Liver (tissue), 9 donors: ENCODE results near the gene FBXO28. TPM values are rescaled to one million over a fixed set of nuclear protein-coding genes. Genes with fewer than 3 reads are reported as not detected.

Experiments
- DNase-seq: peaks from one replicate; pipeline ENCODE4 v3.0.0-alpha.2; 2017; ENCODE audit warnings: low spot score
- H3K27ac ChIP-seq, 2 donors: one replicate each; pipeline ENCODE4 v1.7.0; 2013; ENCODE audit warnings: inconsistent platforms in 2 of 2, low read length in 2 of 2, control low read depth in 1 of 2, low read depth in 1 of 2, mild to moderate bottlenecking in 1 of 2
- H3K27me3 ChIP-seq, 4 donors: one replicate each; pipeline versions ENCODE4 v1.6.1 to v1.7.0; 2013; ENCODE audit warnings: low read length in 3 of 4, inconsistent platforms in 1 of 4, mild to moderate bottlenecking in 1 of 4, moderate library complexity in 1 of 4; ENCODE audit not compliant: control insufficient read depth in 4 of 4, insufficient read depth in 4 of 4
- H3K36me3 ChIP-seq, 4 donors: one replicate each; pipeline versions ENCODE4 v1.6.1 to v1.7.0; 2013; ENCODE audit warnings: low read length in 3 of 4, mild to moderate bottlenecking in 3 of 4, low read depth in 1 of 4, moderate library complexity in 1 of 4; ENCODE audit not compliant: control insufficient read depth in 4 of 4, insufficient read depth in 3 of 4
- H3K4me1 ChIP-seq, 4 donors: one replicate each; pipeline versions ENCODE4 v1.6.1 to v1.7.0; 2013; ENCODE audit warnings: low read length in 3 of 4, mild to moderate bottlenecking in 3 of 4, moderate library complexity in 1 of 4; ENCODE audit not compliant: control insufficient read depth in 4 of 4, insufficient read depth in 4 of 4
- H3K4me3 ChIP-seq, 3 donors: one replicate each; pipeline versions ENCODE4 v1.6.1 to v1.7.0; 2013; ENCODE audit warnings: low read length in 3 of 3, control low read depth in 1 of 3, low read depth in 1 of 3, mild to moderate bottlenecking in 1 of 3
- H3K9ac ChIP-seq, 2 donors: one replicate each; pipeline ENCODE4 v1.7.0; 2013; ENCODE audit warnings: low read length in 2 of 2, mild to moderate bottlenecking in 2 of 2, moderate library complexity in 2 of 2, control low read depth in 1 of 2, low read depth in 1 of 2
- H3K9me3 ChIP-seq, 4 donors: one replicate each; pipeline versions ENCODE4 v1.6.1 to v1.7.0; 2013; ENCODE audit warnings: low read length in 3 of 4; ENCODE audit not compliant: control insufficient read depth in 4 of 4
- ATF3 ChIP-seq: IDR thresholded peaks from 2 replicates; pipeline ENCODE4 v1.6.1; 2016; ENCODE audit warnings: antibody characterized with exemption
- CTCF ChIP-seq: fragments of 150-350 bp; IDR thresholded peaks from 2 replicates; pipeline ENCODE4 v1.5.1; 2017; ENCODE audit warnings: improper control_type of control experiment, low read depth, low read length; ENCODE audit not compliant: missing input control
- FOXA1 ChIP-seq: IDR thresholded peaks from 2 replicates; pipeline ENCODE4 v1.6.1; 2016; ENCODE audit warnings: antibody characterized with exemption
- FOXA2 ChIP-seq: IDR thresholded peaks from 2 replicates; pipeline ENCODE4 v1.6.1; 2016; ENCODE audit warnings: antibody characterized with exemption
- GABPA ChIP-seq, 2 donors: IDR thresholded peaks in 1 of 2; conservative IDR thresholded peaks in 1 of 2; 2 replicates each; pipeline ENCODE4 v1.6.1; 2016; ENCODE audit warnings: antibody characterized with exemption in 2 of 2, mild to moderate bottlenecking in 1 of 2, moderate library complexity in 1 of 2
- HNF4A ChIP-seq, 2 donors: conservative IDR thresholded peaks; 2 replicates each; pipeline ENCODE4 v1.6.1; 2016; ENCODE audit warnings: antibody characterized with exemption in 2 of 2, mild to moderate bottlenecking in 2 of 2
- HNF4G ChIP-seq: IDR thresholded peaks from 2 replicates; pipeline ENCODE4 v1.6.1; 2016; ENCODE audit warnings: antibody characterized with exemption
- JUND ChIP-seq, 2 donors: IDR thresholded peaks; 2 replicates each; pipeline ENCODE4 v1.6.1; 2016; ENCODE audit warnings: antibody characterized with exemption in 2 of 2
- MAX ChIP-seq: IDR thresholded peaks from 2 replicates; pipeline ENCODE4 v1.6.1; 2016; ENCODE audit warnings: antibody characterized with exemption
- NR2F2 ChIP-seq: IDR thresholded peaks from 2 replicates; pipeline ENCODE4 v1.6.1; 2016; ENCODE audit warnings: antibody characterized with exemption
- RAD21 ChIP-seq, 2 donors: IDR thresholded peaks; 2 replicates each; pipeline ENCODE4 v1.6.1; 2016; ENCODE audit warnings: antibody characterized with exemption in 2 of 2, mild to moderate bottlenecking in 2 of 2
- REST ChIP-seq: IDR thresholded peaks from 2 replicates; pipeline ENCODE4 v1.6.1; 2016; ENCODE audit warnings: antibody characterized with exemption, mild to moderate bottlenecking
- RXRA ChIP-seq, 2 donors: IDR thresholded peaks; 2 replicates each; pipeline ENCODE4 v1.6.1; 2017 to 2018; ENCODE audit warnings: antibody characterized with exemption in 2 of 2, mild to moderate bottlenecking in 1 of 2
- SP1 ChIP-seq: IDR thresholded peaks from 2 replicates; pipeline ENCODE4 v1.6.1; 2018; ENCODE audit warnings: antibody characterized with exemption, mild to moderate bottlenecking
- TAF1 ChIP-seq: conservative IDR thresholded peaks from 2 replicates; pipeline ENCODE4 v1.6.1; 2016; ENCODE audit warnings: antibody characterized with exemption, mild to moderate bottlenecking
- YY1 ChIP-seq: IDR thresholded peaks from 2 replicates; pipeline ENCODE4 v1.6.1; 2016; ENCODE audit warnings: antibody characterized with exemption, mild to moderate bottlenecking
- ZBTB33 ChIP-seq: IDR thresholded peaks from 2 replicates; pipeline ENCODE4 v1.6.1; 2016; ENCODE audit warnings: antibody characterized with exemption
- WGBS: extraction: QIAGEN DNeasy Blood & Tissue Kit; methylation state at CpG from one replicate; pipeline ENCODE4 v1.1.7; 2013; 5-methylcytosine and 5-hydroxymethylcytosine counted together
- polyA plus RNA-seq, 2 donors: library from polyadenylated mRNA; stranded (reverse) in 1 of 2; unstranded in 1 of 2; fragments of 200-250 nt in 1 of 2; fragments of >200 nt in 1 of 2; fragmentation: Nextera tagmentation in 1 of 2; extraction: Ambion mirVana in 1 of 2; gene quantifications; one replicate each; pipeline versions ENCODE4 v1.2.1 to v1.2.3, GENCODE V29; 2013 to 2015
- total RNA-seq, 2 donors: library from RNA; depleted of rRNA; stranded (reverse); fragments of >200 nt; gene quantifications; one replicate each; pipeline ENCODE4 v1.2.3, GENCODE V29; 2014
- donor health status: healthy.
- donor health status: healthy.
- donor health status: healthy.
- donor health status: healthy.
- donor health status: healthy.

The FBXO28 gene
- total and polyA plus RNA-seq, 4 donors = 6.7 to 23.1 (median 13.1) TPM

- no peak overlapping the region for H3K27ac ChIP-seq
- no peak overlapping the region for H3K9ac ChIP-seq
- no peaks in the 10 kb centered on the region for H3K36me3 ChIP-seq
- no peak for DNase-seq
- no peaks in the 10 kb centered on the region for H3K27me3 ChIP-seq
- H3K9me3 ChIP-seq = no peaks in the 10 kb centered on the region
- TF ChIP-seq NR2F2 (peak; percentile 35), FOXA1 (no peak), RXRA (IDR thresholded peaks at IDR 0.05) (no peak)
- H3K4me1 ChIP-seq = no peaks in the 10 kb centered on the region
- H3K4me3 ChIP-seq = no peak overlapping the region
- WGBS = 47% methylated on average over 2 of the region's 2 CpGs
These were observed 48.5 kb upstream of the FBXO28 start for GRCh38 chr1:224065455-224065854.

GRCh38 chr1:224067207-224067606 lies 46.7 kb upstream of the FBXO28 start:
- Histone ChIP-seq H3K9ac (no peak overlapping the region), H3K4me1 (no peaks in the 10 kb centered on the region), H3K36me3 (no peaks in the 10 kb centered on the region), H3K27me3 (no peaks in the 10 kb centered on the region), H3K9me3 (no peaks in the 10 kb centered on the region), H3K4me3 (no peak overlapping the region), H3K27ac (no peak overlapping the region)
- TF ChIP-seq SP1 = no peak
- no peak for TF ChIP-seq YY1
- TF ChIP-seq MAX = no peak
- TF ChIP-seq ZBTB33 = no peak
- no peak for TF ChIP-seq HNF4G
- no peak for TF ChIP-seq FOXA1
- no peak for TF ChIP-seq HNF4A (conservative IDR thresholded peaks at IDR 0.05)
- TF ChIP-seq CTCF = no peak
- TF ChIP-seq REST = no peak
- no peak for TF ChIP-seq FOXA2
- no peak for TF ChIP-seq GABPA (IDR thresholded peaks at IDR 0.05 in 1 of 2, conservative IDR thresholded peaks at IDR 0.05 in 1 of 2)
- no peak for TF ChIP-seq RAD21 (IDR thresholded peaks at IDR 0.05)
- no peak for TF ChIP-seq ATF3
- no peak for TF ChIP-seq RXRA (IDR thresholded peaks at IDR 0.05)
- no peak for TF ChIP-seq JUND (IDR thresholded peaks at IDR 0.05)
- no peak for TF ChIP-seq TAF1
- no peak for TF ChIP-seq NR2F2
- DNase-seq = no peak
